Measurements from ENCODE around the gene CXXC4. TPM values are rescaled to one million over a fixed set of nuclear protein-coding genes. Genes with fewer than 3 reads are reported as not detected.

The CXXC4 gene
- total and polyA plus RNA-seq, 2 experiments from 2014 or later: 1.6 to 3.0 TPM

DNA sequence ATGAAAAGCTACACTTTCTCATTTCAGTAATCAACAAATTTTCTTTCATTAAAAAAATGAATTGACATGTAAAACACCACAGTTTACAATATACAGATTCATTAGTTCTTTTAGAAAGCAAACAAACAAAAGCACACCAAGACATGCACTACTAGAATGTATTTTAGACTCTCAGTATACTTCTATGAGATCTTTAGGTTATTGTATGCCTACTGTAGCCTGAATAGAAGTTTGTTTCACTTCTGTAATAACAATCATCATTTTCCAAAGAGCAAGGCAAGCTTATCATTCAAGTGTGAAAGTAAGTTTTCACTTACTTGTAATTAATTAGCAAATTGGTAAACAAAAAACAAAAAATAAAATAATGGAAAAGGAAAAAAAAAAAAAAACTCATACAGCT is 24.9 kb downstream of the CXXC4 start (continued):
- TF ChIP-seq, protein P1, sequence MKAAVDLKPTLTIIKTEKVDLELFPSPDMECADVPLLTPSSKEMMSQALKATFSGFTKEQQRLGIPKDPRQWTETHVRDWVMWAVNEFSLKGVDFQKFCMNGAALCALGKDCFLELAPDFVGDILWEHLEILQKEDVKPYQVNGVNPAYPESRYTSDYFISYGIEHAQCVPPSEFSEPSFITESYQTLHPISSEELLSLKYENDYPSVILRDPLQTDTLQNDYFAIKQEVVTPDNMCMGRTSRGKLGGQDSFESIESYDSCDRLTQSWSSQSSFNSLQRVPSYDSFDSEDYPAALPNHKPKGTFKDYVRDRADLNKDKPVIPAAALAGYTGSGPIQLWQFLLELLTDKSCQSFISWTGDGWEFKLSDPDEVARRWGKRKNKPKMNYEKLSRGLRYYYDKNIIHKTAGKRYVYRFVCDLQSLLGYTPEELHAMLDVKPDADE (IDR thresholded peaks at IDR 0.05): no peak
- TF ChIP-seq NANOG (IDR thresholded peaks at IDR 0.05; ENCODE audit: borderline replicate concordance) (no peak), EZH2 (IDR thresholded peaks at IDR 0.05; ENCODE audit: low read depth, unreplicated experiment) (no peak), EZH2phosphoT487 (IDR thresholded peaks at IDR 0.05; ENCODE audit: unreplicated experiment) (no peak), ZNF114 (CRISPR knock-in tag; IDR thresholded peaks at IDR 0.05) (no peak), ZNF331 (CRISPR knock-in tag; IDR thresholded peaks at IDR 0.05; ENCODE audit: low read depth) (no peak)
- TF ChIP-seq, protein P2, sequence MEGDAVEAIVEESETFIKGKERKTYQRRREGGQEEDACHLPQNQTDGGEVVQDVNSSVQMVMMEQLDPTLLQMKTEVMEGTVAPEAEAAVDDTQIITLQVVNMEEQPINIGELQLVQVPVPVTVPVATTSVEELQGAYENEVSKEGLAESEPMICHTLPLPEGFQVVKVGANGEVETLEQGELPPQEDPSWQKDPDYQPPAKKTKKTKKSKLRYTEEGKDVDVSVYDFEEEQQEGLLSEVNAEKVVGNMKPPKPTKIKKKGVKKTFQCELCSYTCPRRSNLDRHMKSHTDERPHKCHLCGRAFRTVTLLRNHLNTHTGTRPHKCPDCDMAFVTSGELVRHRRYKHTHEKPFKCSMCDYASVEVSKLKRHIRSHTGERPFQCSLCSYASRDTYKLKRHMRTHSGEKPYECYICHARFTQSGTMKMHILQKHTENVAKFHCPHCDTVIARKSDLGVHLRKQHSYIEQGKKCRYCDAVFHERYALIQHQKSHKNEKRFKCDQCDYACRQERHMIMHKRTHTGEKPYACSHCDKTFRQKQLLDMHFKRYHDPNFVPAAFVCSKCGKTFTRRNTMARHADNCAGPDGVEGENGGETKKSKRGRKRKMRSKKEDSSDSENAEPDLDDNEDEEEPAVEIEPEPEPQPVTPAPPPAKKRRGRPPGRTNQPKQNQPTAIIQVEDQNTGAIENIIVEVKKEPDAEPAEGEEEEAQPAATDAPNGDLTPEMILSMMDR (conservative IDR thresholded peaks at IDR 0.05; ENCODE audit: low read depth in 2 of 2): no peak
- TF ChIP-seq, protein P3, sequence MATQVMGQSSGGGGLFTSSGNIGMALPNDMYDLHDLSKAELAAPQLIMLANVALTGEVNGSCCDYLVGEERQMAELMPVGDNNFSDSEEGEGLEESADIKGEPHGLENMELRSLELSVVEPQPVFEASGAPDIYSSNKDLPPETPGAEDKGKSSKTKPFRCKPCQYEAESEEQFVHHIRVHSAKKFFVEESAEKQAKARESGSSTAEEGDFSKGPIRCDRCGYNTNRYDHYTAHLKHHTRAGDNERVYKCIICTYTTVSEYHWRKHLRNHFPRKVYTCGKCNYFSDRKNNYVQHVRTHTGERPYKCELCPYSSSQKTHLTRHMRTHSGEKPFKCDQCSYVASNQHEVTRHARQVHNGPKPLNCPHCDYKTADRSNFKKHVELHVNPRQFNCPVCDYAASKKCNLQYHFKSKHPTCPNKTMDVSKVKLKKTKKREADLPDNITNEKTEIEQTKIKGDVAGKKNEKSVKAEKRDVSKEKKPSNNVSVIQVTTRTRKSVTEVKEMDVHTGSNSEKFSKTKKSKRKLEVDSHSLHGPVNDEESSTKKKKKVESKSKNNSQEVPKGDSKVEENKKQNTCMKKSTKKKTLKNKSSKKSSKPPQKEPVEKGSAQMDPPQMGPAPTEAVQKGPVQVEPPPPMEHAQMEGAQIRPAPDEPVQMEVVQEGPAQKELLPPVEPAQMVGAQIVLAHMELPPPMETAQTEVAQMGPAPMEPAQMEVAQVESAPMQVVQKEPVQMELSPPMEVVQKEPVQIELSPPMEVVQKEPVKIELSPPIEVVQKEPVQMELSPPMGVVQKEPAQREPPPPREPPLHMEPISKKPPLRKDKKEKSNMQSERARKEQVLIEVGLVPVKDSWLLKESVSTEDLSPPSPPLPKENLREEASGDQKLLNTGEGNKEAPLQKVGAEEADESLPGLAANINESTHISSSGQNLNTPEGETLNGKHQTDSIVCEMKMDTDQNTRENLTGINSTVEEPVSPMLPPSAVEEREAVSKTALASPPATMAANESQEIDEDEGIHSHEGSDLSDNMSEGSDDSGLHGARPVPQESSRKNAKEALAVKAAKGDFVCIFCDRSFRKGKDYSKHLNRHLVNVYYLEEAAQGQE (IDR thresholded peaks at IDR 0.05; ENCODE audit: unreplicated experiment): no peak

DNA sequence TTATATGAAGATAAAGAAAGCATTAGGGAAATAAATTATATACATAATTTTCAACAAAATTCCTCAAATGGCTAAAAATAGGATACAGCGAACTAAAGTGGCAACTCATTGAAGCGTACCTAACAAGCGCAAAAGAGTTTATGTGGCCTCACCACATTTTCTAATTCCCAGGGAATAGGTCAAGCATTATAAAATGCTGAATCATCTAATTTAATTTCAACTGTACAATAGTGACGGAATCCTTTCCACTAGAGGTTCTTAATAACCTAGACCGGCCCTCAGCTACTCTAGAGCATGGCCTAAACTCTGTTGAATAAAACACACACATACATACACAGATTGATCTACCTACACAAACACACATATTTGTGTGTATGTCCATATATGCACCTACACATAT is 29.1 kb downstream of the CXXC4 start:
- no peaks in the 10 kb centered on the region for H3K79me2 ChIP-seq (replicated peaks; ENCODE audit: insufficient read depth)
- H3K4me2 ChIP-seq: no peak overlapping the region
- no peak for ATAC-seq
- H3F3A ChIP-seq (replicated peaks; ENCODE audit: low read depth): no peaks in the 10 kb centered on the region
- no peaks in the 10 kb centered on the region for H3K36me3 Mint-ChIP-seq (ENCODE audit: low read depth)
- TF ChIP-seq NANOG (IDR thresholded peaks at IDR 0.05; ENCODE audit: borderline replicate concordance) (no peak), ZNF114 (CRISPR knock-in tag; IDR thresholded peaks at IDR 0.05) (no peak)
- TF ChIP-seq, protein P3 (IDR thresholded peaks at IDR 0.05; ENCODE audit: unreplicated experiment): no peak
- H3K27ac ChIP-seq (ENCODE audit: low read depth): no peak overlapping the region
- no peak overlapping the region for H3K4me3 ChIP-seq
- peaks cover 5% of the 10 kb centered on the region for H3K4me1 Mint-ChIP-seq
- no peaks in the 10 kb centered on the region for H4K20me1 ChIP-seq (replicated peaks; ENCODE audit: insufficient read depth)
- no peaks in the 10 kb centered on the region for H3K4me1 ChIP-seq (ENCODE audit: insufficient read depth)
- no peak overlapping the region for H3K4me3 Mint-ChIP-seq
- no peak for DNase-seq (ENCODE audit: low spot score)
- H3K9me2 ChIP-seq (ENCODE audit: insufficient read depth): no peaks in the 10 kb centered on the region
- no peak overlapping the region for H3K27ac Mint-ChIP-seq
- no peak overlapping the region for H2AFZ ChIP-seq
- H3K27me3 Mint-ChIP-seq (ENCODE audit: insufficient read depth, low read depth, poor library complexity): no peaks in the 10 kb centered on the region
- no peaks in the 10 kb centered on the region for H3K36me3 ChIP-seq (ENCODE audit: insufficient read depth)
- H3K9me3 Mint-ChIP-seq: no peaks in the 10 kb centered on the region
- H3K27me3 ChIP-seq (ENCODE audit: insufficient read depth): no peaks in the 10 kb centered on the region
